Measurements from ENCODE around the gene CLSTN3. TPM values are rescaled to one million over a fixed set of nuclear protein-coding genes. Genes with fewer than 3 reads are reported as not detected.

CLSTN3 gene
- total RNA-seq (2012; rRNA removed), result 3.5 and 6.6 TPM in 2 replicates

DNA sequence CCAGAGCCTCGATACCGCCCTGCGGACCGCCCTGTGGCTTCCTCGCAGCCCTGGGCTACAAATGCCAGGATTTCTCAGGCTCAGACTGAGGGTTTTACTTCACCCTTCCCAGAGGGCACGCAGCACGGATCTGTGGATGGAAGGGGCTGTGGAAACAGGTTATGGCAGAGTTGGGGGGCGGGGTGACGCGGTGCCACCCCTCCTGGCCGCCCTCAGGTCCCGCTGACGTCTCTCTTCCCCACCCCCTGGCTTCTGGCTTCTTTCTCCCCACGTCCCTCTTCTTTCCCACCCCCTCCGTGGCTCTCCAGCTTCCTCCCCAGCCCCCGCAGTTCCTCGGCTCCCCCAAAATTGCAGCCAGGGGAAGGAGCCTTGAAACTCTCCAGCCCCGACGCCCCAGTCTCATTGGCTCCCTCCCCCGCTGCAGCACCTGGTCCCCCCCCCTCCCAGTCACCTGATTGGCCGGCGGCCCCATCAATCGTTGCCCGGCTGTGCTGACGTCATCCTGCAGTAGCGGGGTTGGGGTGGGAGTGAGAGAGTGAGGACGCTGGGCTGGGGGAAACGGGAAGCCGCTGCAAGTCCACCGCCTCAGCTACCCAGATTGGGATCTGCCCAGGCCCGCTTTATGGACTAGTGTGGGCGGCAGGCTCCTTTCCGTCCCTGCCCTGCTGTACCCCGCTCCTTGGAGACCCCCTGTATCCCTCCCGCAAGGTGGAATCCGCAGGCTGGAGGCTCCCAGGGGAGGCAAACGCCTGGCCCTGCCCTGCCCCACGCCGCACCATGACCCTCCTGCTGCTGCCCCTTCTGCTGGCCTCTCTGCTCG lies at the start of gene CLSTN3:
Gene CLSTN3 (plus strand): TSS at position 500 of the 820 bp plus-strand sequence. CDS start 278 bp downstream, at position 778.
- Histone ChIP-seq H3K27me3 (ENCODE audit: control insufficient read depth, insufficient read depth, low read length) (peaks cover 14% of the 10 kb centered on the region), H3K36me3 (ENCODE audit: insufficient read depth, low read length) (no peaks in the 10 kb centered on the region), H3K9me3 (replicated peaks; ENCODE audit: low read length) (no peaks in the 10 kb centered on the region), H3K4me2 (ENCODE audit: low read length) (peak within 1 kb of the TSS; percentile 89), H3K4me1 (ENCODE audit: control insufficient read depth, insufficient read depth, low read length) (peaks cover 20% of the 10 kb centered on the region), H3K9ac (ENCODE audit: low read depth, low read length) (peak within 1 kb of the TSS; percentile 47), H3K4me3 (ENCODE audit: low read length) (peak within 1 kb of the TSS; percentile 74)

DNA sequence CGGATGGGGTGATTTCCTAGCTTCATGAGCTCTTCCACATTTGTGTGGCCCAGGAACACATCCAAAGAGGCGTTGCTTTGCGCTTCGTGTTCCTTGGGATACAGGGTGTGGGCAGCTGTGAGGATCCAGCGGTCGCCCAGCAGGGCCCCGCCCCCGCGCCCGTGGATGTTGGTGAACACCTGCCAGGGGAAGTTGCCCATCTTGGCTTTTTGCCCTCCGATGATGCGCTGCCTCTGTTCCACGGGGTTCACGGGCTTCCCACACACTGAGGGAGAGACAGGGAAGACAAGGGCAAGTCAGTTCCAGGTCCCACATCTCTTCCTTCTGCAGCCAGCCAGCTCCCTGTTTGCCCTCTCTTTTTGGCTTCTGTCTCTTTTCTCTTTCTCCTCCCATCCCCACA lies 49.1 kb upstream of the CLSTN3 start:
- Histone ChIP-seq H3K4me3 (ENCODE audit: low read length) (no peak overlapping the region), H3K27me3 (ENCODE audit: control insufficient read depth, insufficient read depth, low read length) (no peaks in the 10 kb centered on the region), H3K9ac (ENCODE audit: low read depth, low read length) (no peak overlapping the region), H3K4me2 (ENCODE audit: low read length) (no peak overlapping the region), H3K36me3 (ENCODE audit: insufficient read depth, low read length) (no peaks in the 10 kb centered on the region), H3K4me1 (ENCODE audit: control insufficient read depth, insufficient read depth, low read length) (peaks cover 32% of the 10 kb centered on the region), H3K9me3 (replicated peaks; ENCODE audit: low read length) (no peaks in the 10 kb centered on the region)

DNA sequence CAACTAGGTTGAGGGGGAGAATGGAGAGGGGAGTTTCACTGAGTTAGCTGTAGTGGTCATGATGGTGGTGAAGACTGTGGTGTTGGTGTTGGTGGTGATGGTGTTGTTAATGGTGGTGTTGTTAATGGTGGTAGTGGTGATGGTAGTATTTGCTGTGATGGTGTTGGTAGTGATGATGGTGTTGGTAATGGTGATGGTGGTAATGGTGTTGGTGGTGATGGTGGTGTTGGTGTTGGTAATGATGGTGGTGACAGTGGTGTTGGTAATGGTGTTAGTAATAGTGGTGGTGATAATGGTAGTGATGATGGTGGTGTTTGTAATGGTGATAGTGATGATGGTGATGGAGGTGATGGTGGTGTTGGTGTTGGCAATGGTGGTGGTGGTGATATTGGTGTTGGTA lies 47.0 kb upstream of the CLSTN3 start:
- H3K36me3 ChIP-seq (ENCODE audit: insufficient read depth, low read length), result no peaks in the 10 kb centered on the region
- no peak overlapping the region for H3K4me2 ChIP-seq (ENCODE audit: low read length)
- no peaks in the 10 kb centered on the region for H3K9me3 ChIP-seq (replicated peaks; ENCODE audit: low read length)
- H3K4me3 ChIP-seq (ENCODE audit: low read length), result no peak overlapping the region
- H3K9ac ChIP-seq (ENCODE audit: low read depth, low read length), result no peak overlapping the region
- H3K4me1 ChIP-seq (ENCODE audit: control insufficient read depth, insufficient read depth, low read length), result peaks cover 26% of the 10 kb centered on the region
- peaks cover 3% of the 10 kb centered on the region for H3K27me3 ChIP-seq (ENCODE audit: control insufficient read depth, insufficient read depth, low read length)

DNA sequence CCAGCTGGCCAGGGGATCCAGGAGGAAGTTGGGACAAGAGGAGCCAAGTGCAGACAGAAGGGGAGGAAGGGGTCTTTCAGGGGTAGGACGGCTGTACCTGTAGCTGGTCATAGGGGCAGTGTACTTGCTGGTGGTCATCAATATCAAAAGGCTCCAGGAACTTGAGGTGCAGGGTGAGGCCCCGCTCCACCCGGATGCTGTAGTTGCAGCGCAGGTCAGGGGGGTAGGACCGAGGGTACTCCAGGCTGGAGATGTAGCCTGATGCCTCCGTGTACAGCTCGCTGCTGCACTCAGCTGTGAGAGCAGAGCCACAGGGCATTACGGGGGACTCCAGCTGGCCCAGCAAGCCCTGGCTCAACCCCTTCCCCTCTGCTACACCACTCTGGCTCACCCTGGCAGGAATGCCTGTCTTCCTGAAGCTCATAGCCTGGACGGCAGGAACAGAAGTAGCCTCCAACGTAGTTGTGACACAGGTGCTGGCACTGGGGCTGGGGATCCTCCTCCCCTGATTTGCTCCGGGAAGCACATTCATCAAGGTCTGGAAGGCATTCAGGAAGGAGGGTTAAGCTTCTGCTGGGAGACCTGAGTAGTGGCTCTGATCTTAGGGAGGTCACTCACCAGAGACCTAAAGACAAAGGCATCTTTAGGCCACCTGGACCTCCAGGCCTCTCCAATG lies 40.8 kb upstream of the CLSTN3 start:
- Histone ChIP-seq H3K36me3 (ENCODE audit: insufficient read depth, low read length) (no peaks in the 10 kb centered on the region), H3K9me3 (replicated peaks; ENCODE audit: low read length) (no peaks in the 10 kb centered on the region), H3K4me2 (ENCODE audit: low read length) (no peak overlapping the region), H3K27me3 (ENCODE audit: control insufficient read depth, insufficient read depth, low read length) (peaks cover 3% of the 10 kb centered on the region), H3K4me3 (ENCODE audit: low read length) (no peak overlapping the region), H3K4me1 (ENCODE audit: control insufficient read depth, insufficient read depth, low read length) (peaks cover 23% of the 10 kb centered on the region), H3K9ac (ENCODE audit: low read depth, low read length) (no peak overlapping the region)

DNA sequence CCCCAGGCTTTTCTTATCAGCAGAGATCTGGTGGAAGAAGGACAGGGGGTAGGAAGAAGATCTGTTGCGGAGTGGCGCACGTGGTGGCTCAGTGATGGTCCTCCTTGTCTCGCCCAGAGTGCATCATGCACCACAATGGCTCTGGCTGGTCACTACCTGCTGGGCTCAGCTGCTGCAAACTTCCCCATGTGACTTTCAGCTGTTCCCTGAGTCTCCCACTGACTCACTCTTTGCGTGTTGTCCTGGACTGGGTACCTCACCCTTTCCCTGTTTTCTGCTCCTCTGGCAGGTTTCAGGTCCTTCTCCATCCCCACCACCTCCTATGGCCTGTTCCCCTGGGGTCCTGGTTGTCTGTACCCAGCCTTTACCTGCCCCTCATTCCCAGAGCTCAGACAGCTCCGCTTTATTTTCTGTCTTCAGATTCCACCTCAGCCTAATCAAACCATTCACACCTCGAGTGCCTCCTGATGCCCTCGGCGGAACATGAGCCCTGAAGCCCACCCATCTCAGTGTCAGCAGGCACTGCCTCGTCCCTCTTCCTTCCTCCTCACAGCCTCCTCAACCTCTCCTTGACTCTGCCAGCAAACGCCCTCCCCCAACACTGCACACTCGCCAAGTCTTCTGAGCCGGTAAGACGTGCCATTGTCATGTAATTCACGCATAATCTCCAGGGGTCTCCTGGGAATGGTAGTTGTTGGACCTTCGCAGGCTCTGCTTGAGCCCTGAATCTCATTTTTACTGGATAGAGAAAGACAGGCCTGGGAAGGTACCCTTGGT lies 39.8 kb upstream of the CLSTN3 start:
- Histone ChIP-seq H3K4me3 (ENCODE audit: low read length) (no peak overlapping the region), H3K4me1 (ENCODE audit: control insufficient read depth, insufficient read depth, low read length) (peaks cover 23% of the 10 kb centered on the region), H3K9ac (ENCODE audit: low read depth, low read length) (no peak overlapping the region), H3K4me2 (ENCODE audit: low read length) (peak overlapping the region; percentile 80), H3K27me3 (ENCODE audit: control insufficient read depth, insufficient read depth, low read length) (peaks cover 3% of the 10 kb centered on the region), H3K36me3 (ENCODE audit: insufficient read depth, low read length) (no peaks in the 10 kb centered on the region), H3K9me3 (replicated peaks; ENCODE audit: low read length) (no peaks in the 10 kb centered on the region)

DNA sequence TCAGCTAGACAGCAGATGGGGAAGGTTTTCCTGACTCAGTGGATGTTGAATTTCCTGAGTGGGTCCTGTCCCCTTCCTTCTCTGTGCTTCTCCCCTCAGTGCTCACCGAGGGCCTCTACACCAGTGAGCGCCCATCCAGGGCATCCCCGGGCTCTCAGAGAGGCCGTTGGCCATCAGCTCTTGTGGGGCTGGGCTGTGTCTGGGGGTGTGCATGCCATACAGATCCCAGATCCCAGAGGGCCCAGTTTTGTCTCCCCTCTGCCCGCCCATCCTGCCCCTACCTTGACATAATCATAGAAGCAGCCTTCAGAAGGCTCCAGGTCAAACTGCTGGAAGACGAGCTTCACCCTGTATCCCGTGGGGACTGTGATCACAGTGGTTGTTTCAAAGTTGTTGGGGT lies 39.0 kb upstream of the CLSTN3 start:
- Histone ChIP-seq H3K36me3 (ENCODE audit: insufficient read depth, low read length) (no peaks in the 10 kb centered on the region), H3K4me2 (ENCODE audit: low read length) (peak overlapping the region; percentile 80), H3K4me3 (ENCODE audit: low read length) (no peak overlapping the region), H3K9me3 (replicated peaks; ENCODE audit: low read length) (no peaks in the 10 kb centered on the region), H3K9ac (ENCODE audit: low read depth, low read length) (peak overlapping the region; percentile 62), H3K27me3 (ENCODE audit: control insufficient read depth, insufficient read depth, low read length) (peaks cover 3% of the 10 kb centered on the region), H3K4me1 (ENCODE audit: control insufficient read depth, insufficient read depth, low read length) (peaks cover 23% of the 10 kb centered on the region)

DNA sequence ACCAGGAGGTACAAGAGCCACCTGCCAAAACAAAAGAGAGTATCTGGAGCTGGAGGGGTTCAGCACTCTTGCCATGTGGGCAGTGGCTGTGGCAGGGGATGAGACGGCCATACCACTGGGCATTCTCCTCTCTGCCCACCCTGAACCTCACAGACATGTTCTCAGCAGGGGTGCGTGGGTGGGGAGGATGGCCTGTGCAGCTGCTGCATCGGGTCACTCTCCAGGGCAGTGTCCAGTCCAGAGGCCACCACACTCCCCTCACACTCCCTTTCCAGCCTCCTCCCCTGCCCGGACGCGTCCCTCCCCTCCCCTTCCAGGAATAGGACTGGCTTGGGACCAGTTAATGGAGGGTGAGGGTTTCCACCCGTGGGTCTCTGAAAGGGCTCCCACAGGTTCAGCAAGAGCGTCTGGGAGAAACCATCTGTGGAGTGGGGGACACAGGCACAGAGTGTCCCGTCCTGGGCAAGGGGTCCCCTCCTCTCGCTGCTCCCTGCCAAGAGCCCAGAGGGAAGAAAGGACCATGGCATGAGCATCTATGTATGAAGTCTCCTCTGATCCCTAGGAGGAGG lies 38.4 kb upstream of the CLSTN3 start:
- H3K9ac ChIP-seq (ENCODE audit: low read depth, low read length), result peak overlapping the region; percentile 62
- H3K4me3 ChIP-seq (ENCODE audit: low read length), result peak overlapping the region; percentile 66
- H3K4me1 ChIP-seq (ENCODE audit: control insufficient read depth, insufficient read depth, low read length), result peaks cover 23% of the 10 kb centered on the region
- H3K9me3 ChIP-seq (replicated peaks; ENCODE audit: low read length), result no peaks in the 10 kb centered on the region
- H3K36me3 ChIP-seq (ENCODE audit: insufficient read depth, low read length), result no peaks in the 10 kb centered on the region
- H3K27me3 ChIP-seq (ENCODE audit: control insufficient read depth, insufficient read depth, low read length), result peaks cover 5% of the 10 kb centered on the region
- peak overlapping the region; percentile 80 for H3K4me2 ChIP-seq (ENCODE audit: low read length)

DNA sequence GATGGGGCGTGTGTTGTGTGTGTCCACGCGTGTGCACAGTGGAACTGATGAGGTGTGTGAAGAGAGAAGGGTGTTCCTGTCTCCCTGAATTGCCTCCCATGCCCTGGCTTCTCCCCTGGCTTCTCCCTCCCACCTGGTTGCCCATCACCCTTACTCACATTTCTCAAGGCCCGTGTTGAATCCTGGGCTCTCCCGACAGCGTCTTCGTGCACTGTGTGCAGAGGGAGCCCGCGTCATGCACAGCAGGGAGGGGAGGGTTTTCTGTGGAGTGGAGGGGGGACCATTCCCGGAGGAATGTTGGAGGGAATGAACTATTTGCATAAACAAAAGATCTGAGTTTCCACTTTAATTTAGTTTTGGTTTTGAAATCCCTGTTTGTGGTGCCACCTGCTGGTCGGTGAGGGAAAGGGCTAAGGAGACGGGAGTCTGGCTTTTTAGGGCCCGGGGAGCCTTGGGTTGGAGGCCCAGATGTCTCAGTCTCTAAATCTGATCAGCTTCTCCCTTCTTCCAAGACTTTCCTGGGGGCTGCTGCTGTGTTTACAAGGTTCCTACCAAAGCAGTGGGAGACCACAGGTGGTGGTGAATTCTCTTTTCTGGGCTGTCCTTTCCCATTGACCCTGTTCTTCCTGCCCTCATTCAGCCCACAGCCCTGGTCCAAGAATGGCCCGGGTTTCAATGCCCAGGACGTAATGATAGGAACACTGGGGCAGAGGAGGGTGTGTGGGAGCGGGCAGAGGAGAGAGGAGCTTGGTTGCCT lies 37.8 kb upstream of the CLSTN3 start, which contains the start of gene C1R:
Gene C1R (minus strand): TSS at position 217 of the 757 bp plus-strand sequence. CDS start 57 bp downstream, at position 160.
- peaks cover 6% of the 10 kb centered on the region for H3K27me3 ChIP-seq (ENCODE audit: control insufficient read depth, insufficient read depth, low read length)
- peaks cover 23% of the 10 kb centered on the region for H3K4me1 ChIP-seq (ENCODE audit: control insufficient read depth, insufficient read depth, low read length)

DNA sequence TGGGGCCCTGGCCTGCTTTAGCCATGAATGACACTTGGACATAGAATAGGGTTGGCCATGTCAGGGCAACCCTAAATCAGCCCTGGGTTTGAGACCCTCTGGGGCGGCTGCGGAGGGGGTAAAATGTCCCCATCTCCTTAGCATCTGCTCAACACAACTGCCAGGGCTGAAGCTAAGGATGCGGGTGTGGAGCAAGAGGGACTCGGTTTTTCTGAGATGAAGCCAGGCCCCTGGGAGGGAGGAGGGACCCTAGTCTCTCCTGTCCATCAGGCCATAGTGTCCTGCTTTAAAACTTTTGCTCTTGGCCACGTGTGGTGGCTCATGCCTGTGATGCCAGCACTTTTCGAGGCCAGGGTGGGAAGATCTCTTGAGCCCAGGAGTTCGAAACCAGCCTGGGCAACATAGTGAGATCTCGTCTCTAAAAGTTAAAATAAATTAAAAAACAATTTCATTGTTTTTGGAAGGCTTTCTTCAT lies 37.1 kb upstream of the CLSTN3 start:
- Histone ChIP-seq H3K9me3 (replicated peaks; ENCODE audit: low read length) (no peaks in the 10 kb centered on the region), H3K4me1 (ENCODE audit: control insufficient read depth, insufficient read depth, low read length) (peaks cover 25% of the 10 kb centered on the region), H3K36me3 (ENCODE audit: insufficient read depth, low read length) (no peaks in the 10 kb centered on the region), H3K4me3 (ENCODE audit: low read length) (no peak overlapping the region), H3K9ac (ENCODE audit: low read depth, low read length) (peak overlapping the region; percentile 62), H3K27me3 (ENCODE audit: control insufficient read depth, insufficient read depth, low read length) (peaks cover 6% of the 10 kb centered on the region), H3K4me2 (ENCODE audit: low read length) (no peak overlapping the region)

More for the DNA sequence above, 37.8 kb upstream of the CLSTN3 start, which contains the start of gene C1R:
- peak within 1 kb of the TSS; percentile 66 for H3K4me3 ChIP-seq (ENCODE audit: low read length)
- H3K9me3 ChIP-seq (replicated peaks; ENCODE audit: low read length), result no peaks in the 10 kb centered on the region
- H3K9ac ChIP-seq (ENCODE audit: low read depth, low read length), result peak within 1 kb of the TSS; percentile 62
- H3K36me3 ChIP-seq (ENCODE audit: insufficient read depth, low read length), result no peaks in the 10 kb centered on the region
- peak within 1 kb of the TSS; percentile 80 for H3K4me2 ChIP-seq (ENCODE audit: low read length)

DNA sequence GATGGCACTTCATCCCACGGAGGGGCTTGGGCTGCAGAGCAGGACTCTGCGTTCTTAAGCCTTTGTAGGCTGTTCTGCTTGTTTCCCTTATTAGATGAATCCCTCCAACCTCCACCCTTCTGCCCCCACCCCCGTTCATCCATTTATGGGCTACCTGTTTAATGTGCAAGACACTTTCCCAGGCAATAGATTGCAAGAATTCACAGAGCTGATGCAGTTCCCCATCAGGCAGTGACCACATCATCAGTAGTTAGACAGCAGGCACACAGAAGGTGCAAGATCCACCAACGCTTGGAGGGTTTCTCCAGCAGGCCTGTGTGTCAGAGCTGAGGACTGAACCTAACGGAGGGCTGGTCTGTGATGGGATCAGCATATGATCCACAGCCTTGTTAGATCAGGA lies 36.7 kb upstream of the CLSTN3 start:
- H3K4me2 ChIP-seq (ENCODE audit: low read length), result no peak overlapping the region

More for the DNA sequence above, 36.7 kb upstream of the CLSTN3 start:
- Histone ChIP-seq H3K4me3 (ENCODE audit: low read length) (no peak overlapping the region), H3K36me3 (ENCODE audit: insufficient read depth, low read length) (no peaks in the 10 kb centered on the region), H3K4me1 (ENCODE audit: control insufficient read depth, insufficient read depth, low read length) (peaks cover 25% of the 10 kb centered on the region), H3K9me3 (replicated peaks; ENCODE audit: low read length) (no peaks in the 10 kb centered on the region), H3K27me3 (ENCODE audit: control insufficient read depth, insufficient read depth, low read length) (peaks cover 6% of the 10 kb centered on the region), H3K9ac (ENCODE audit: low read depth, low read length) (no peak overlapping the region)

All from skeletal muscle satellite cell (primary cell).